HS-27A (cell line): ENCODE data around the gene PIK3CB.
"Not testable (repeated sequence)": the region's sequence is repeated elsewhere in the genome, so short reads cannot be mapped to it uniquely, and the experiment has no call there.

Experiments
- DNase-seq: peaks from one replicate; pipeline ENCODE4 v3.0.0-alpha.2; 2012; ENCODE audit warnings: low read depth, missing footprints

The PIK3CB gene

DNA sequence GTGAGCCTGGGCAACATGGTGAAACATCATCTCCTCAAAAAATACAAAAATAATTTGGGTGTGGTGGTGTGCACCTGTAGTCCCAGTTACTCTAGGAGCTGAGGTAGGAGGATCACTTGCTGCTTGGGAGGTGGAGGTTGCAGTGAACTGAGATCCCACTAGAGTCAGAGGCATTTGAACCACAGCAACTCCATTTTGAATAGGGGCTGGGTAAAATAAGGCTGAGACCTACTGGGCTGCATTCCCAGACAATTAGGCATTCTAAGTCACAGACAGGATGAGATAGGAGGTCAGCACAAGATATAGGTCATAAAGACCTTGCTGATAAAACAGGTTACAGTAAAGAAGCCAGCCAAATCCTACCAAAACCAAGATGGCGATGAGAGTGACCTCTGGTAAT, 12.1 kb upstream of the PIK3CB start:
- not testable (repeated sequence) for DNase-seq

GRCh38 chr3:138846262-138846791, 11.6 kb upstream of the PIK3CB start:
- no peak for DNase-seq

DNA sequence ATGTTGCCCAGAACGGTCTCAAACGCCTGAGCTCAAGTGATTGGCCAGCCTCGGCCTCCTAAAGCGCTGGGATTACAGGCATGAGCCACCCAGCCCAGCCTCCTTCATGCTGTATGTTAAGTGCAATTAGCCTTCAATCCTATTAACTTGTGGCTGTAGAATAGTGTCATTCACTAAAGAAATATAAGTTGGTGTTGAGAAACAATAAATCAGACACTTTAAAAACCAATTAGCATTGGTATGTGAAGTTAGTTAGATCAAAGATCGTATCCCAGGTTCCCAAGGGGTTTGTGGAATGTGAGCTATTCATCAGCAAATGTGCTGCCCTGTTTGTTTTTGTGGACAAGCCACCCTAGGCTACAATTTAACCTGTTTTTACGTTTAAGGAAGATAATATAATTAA, 11.0 kb upstream of the PIK3CB start:
- DNase-seq, result no peak

- DNase-seq, result no peak
Observed at GRCh38 chr3:138845181-138845601, 10.5 kb upstream of the PIK3CB start.

GRCh38 chr3:138842483-138843188, 7.9 kb upstream of the PIK3CB start:
- DNase-seq, result no peak

DNA sequence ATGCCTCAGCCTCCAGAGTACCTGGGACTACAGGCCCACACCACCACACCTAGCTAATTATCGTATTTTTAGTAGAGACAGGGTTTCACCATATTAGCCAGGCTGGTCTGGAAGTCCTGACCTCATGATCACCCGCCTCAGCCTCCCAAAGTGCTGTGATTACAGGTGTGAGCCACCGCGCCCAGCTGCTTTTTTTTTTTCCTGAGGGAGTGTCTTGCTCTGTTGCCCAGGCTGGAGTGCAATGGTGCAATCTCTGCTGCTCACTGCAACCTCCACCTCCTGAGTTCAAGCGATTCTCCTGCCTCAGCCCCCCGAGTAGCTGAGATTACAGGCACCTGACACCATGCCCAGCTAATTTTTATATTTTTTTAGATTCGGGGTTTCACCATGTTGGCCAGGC, 3.7 kb upstream of the PIK3CB start:
- DNase-seq, result not testable (repeated sequence)

DNA sequence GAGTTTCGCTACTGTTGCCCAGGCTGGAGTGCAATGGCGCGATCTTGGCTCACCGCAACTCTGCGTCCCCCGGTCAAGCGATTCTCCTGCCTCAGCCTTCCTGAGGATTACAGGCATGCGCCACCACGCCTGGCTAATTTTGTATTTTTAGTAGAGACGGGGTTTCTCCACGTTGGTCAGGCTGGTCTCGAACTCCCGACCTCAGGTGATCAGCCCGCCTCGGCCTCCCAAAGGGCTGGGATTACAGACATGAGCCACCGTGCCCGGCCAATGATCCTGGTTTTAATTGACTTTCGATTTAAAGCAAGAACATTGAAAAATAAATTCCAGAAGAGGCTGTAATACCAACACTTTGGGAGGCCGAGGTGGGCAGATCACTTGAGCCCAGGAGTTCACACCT, 1.1 kb upstream of the PIK3CB start:
- not testable (repeated sequence) for DNase-seq

DNA sequence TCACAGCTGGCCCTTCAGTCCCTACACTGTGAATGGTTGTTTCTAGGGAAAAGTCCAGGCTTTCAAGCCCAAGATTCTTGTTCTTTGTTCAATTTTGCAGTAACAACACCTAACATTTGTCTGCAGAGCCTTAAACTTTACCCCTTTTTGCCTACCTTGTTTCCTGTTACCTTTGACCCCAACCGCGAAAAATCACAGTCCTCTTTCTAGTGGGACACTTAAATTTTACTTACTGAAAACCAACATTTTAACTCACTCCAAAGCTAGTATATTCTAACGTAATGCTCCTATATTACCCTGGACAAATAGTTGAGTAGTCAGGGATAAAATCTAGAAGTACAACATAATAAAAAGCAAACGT, 649 bp upstream of the PIK3CB start:
- DNase-seq, result no peak

DNA sequence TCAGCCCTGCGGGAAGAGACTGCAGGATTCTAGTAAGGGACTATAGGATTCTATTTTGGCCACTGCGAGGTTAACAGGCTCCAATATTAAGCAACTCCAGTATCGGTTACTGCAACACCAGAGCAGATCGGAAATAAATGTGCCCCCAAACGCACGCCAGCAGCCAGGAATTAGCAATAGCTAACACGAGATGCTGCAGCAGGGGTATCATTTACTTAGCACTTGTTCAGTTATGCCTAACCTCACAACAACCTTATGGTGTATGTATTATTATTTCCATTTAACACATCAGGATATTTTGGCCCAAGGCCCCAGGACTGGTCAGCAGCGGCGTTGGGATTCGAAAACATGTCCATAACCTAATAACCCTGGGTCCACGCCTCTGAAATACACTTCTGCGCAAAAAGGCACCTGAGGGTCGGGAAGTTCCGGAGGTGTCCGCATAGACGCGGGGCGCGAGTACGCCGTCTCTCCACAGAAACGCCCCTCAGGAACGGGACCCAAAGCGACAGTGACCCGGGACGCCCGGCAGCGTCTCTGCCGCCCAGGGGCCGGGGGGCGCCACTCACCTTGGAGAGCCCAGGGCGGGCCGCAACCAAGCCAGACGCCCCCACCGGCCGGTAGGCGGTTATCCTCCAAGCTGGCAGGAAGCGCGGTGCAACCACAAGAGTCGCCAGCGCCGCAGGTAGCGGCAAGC, 681 bp downstream of the PIK3CB start:
- no peak for DNase-seq

- not testable (repeated sequence) for DNase-seq
Observed at GRCh38 chr3:138832473-138833057, 2.2 kb downstream of the PIK3CB start.

GRCh38 chr3:138829886-138830510, 4.7 kb downstream of the PIK3CB start:
- DNase-seq, result no peak

DNA sequence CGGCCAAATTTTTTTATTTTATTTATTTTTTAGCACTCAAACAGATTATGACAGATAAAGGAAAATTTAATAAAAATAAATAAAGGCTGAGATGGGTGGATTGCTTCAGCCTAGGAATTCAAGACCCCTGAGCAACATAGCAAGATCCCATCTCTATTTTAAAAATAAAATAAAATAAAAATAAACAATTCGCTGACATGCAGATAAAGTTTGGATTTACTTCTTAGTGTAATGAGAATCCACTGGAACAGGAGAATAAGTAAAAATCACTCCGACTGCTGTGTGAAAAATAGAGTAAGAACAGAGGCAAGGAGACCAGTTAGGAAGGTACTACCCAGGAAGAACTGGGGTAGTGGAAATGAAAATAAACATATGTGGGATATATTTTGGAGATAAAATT, 5.6 kb downstream of the PIK3CB start:
- DNase-seq, result no peak

DNA sequence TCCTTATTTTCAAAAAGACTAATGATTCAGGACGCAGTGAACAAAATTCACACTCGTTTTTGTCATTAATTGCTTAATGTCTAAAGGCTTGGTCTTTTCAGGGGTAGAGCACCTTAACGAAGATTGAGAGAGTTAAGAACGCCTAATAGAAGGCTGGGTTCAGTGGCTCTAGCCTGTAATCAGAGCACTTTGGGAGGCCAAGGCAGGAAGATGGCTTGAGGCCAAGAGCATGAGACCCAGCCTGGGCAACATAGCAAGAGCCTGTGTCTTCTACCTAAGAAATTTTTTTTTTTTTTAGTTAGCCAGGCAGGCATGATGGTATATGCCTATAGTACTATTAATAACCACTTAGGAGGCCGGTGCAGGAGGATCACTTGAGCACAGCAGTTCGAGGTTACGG, 7.5 kb downstream of the PIK3CB start:
- DNase-seq, result no peak

GRCh38 chr3:138825336-138825735, 9.4 kb downstream of the PIK3CB start:
- no peak for DNase-seq

GRCh38 chr3:138824114-138824506, 10.6 kb downstream of the PIK3CB start:
- DNase-seq, result no peak

- not testable (repeated sequence) for DNase-seq
Observed at GRCh38 chr3:138820379-138820778, 14.3 kb downstream of the PIK3CB start.

- DNase-seq, result no peak
Observed at GRCh38 chr3:138818185-138818860, 16.4 kb downstream of the PIK3CB start.

- no peak for DNase-seq
Observed at GRCh38 chr3:138817695-138818094, 17.0 kb downstream of the PIK3CB start.

DNA sequence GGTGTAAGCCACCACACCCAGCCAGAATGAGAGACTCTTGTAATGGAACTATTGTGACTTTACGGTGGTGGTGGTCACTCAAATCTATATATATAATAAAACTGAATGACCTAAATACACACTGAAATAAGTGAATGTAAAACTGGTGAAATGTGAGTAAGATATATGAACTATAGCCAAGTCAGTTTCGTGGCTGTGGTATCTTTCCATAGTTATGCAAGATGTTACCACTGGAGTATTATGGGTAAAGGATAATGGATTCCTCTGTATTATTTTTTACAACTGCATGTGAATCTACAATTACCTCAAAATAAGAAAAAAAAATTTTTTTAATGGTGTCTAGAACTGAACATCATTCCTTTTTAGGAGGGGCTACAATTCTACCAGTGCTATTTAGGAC, 21.9 kb downstream of the PIK3CB start:
- no peak for DNase-seq

DNA sequence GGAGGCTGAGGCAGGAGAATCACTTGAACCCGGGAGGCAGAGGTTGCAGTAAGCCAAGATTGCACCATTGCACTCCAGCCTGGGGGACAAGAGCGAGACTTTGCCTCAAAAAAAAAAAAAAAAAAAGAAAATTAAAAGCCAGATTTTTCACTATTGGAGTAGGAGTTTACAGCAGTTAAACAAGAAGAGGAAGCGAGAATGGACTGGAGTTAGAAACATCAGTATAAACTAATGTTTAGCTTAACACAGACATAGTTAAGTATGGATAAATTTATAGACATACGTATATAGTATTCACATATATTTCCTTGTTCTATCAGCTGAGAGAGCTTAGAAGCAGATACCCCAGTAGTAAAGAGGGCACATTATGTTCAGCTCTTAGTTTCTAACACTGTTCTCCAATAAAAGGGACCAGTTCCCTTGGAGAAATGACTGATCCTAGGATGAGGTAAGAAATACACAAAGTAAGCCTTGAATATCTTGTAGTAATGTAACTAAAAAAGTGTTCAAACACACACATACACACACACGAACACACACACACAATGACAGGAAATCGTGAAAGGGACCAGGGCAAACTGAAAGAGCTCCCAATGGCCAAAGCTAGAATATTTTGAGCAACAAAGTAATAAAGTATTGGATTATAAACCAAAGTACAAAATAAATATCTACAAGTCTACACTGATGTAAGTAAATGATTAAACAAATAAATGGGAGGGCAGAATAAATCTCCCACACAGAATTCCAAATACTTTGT, 25.1 kb downstream of the PIK3CB start:
- DNase-seq, result no peak

- no peak for DNase-seq
Observed at GRCh38 chr3:138806376-138807080, 28.2 kb downstream of the PIK3CB start.
